Activated gamma-delta T cell treated with Interleukin-2 at 50 U/mL for 16 hours (primary cell): Measurements from ENCODE around the gene ZNRF3.
"Not testable (repeated sequence)": the region's sequence is repeated elsewhere in the genome, so short reads cannot be mapped to it uniquely, and the experiment has no call there.

Source experiments
- DNase-seq: peaks from one replicate; pipeline ENCODE4 v3.0.0-alpha.2; 2020

The ZNRF3 gene

DNA sequence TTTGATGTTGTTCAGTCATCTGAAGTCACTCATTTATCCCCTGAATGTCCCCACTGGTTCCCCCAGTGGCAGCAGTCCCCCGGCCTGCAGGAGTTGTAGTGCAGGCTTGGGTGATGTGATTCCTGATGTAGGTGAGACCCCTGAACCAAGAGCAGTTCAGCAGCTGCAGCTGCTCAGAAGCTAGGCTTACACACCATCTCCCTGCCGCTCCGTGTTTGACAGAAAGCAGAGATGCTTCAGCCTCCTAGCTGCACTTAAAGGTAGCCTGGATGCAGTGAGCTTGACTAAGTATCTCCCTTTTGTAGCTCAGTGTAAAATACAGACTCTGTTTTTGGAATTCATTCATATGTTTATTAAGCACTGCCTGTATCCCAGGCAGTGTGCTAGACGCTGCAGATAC lies 130.9 kb downstream of the ZNRF3 start:
- no peak for DNase-seq

DNA sequence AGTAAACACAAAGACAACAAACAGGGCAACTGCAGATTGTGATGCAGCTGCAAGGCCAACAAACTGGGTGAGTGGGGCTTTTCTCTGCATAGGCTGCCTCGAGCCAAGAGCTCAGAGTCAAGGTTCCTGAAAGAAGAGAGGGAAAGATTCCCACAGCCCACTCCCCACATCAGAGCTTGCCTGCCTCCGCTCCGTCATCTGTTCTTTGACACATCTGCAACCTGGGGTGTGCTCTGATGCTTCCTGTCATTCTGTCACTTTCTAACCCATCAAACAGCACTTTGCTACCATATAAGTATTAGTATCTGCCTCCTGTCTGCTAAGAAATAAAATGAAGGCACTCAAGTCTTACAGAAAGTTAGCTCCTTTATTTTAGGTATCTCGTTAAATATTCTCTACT lies 131.4 kb downstream of the ZNRF3 start:
- DNase-seq, result no peak

DNA sequence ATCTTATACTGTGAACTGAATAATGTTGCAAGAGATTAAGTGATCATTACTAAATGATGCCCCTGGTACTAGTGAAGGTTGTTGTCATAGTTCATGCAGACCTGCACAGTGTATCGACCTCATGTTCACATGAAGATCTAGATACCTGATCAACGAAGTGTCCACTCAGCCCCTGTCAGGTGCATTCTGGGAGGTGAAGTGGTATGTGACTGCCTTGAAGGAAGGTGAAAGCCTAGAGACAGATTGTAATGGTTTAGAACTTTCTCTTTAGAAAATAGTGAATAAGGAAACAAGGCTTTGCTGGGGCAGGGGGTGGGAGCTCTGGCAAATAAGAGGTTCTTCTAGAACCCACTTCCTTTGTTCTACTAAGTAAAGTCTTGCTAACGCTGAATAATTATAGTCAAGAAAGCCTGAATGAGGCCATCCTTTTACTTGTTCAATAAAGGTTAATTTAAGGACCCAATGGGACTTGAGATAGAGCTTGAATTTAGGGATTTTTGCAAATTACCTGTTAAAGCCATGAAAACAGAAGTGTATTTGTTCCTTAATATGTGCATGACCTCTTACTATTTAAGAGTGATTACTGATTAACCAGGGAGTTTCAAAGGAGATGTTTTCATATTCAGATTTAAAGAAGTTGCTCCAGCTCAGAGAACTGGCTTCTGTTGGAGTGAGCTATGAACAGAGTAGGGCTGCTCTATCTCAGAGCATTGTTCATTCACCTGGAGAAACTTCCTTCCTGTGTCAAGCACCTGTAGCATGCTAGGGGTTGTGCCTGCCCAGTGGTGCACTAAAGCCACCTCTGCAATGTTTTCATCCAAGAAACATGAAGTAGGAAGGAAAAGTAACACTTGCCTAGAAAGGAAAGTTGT lies 132.9 kb downstream of the ZNRF3 start:
- no peak for DNase-seq

DNA sequence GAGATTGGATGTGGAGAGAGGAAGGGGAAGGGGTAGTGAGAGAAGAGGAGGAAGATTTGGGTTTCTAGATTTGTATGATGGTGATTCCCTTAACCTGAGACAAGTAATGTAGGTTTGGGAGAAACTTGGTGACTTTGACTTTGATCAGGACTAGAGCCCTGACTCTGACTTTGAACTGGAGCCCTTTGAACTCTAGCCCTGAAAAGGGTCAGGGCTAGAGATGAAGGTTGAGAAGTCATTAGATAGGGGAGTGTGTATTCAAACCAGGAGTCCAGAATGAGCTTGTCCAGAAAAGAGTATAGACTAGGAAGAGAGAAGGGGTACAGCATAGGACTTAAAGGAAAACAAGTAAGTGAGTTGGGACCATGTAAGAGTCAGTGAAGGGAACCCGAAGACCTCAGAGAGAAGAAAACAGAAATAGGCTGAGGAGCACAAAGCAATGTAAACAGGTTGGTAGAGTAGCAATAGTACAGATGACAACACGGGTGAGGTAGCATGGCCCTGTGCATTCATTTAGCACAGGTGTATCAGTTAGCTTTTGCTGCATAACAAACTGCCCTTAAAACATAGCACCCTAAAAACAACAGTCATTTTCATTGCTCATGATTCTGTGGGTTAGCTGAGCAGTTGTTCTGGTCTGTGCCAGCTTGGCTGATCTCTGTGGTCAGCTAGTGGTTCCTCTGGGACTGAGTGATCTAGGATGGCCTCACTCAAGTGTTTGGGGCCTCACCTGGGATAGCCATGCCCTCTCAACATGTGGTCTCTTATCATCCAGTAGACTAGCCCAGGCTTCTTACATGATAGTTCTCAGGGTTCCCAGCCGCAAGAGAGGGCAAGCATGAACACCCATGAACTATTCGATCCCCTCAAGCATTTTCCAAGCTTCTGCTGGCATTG lies 135.2 kb downstream of the ZNRF3 start:
- no peak for DNase-seq

DNA sequence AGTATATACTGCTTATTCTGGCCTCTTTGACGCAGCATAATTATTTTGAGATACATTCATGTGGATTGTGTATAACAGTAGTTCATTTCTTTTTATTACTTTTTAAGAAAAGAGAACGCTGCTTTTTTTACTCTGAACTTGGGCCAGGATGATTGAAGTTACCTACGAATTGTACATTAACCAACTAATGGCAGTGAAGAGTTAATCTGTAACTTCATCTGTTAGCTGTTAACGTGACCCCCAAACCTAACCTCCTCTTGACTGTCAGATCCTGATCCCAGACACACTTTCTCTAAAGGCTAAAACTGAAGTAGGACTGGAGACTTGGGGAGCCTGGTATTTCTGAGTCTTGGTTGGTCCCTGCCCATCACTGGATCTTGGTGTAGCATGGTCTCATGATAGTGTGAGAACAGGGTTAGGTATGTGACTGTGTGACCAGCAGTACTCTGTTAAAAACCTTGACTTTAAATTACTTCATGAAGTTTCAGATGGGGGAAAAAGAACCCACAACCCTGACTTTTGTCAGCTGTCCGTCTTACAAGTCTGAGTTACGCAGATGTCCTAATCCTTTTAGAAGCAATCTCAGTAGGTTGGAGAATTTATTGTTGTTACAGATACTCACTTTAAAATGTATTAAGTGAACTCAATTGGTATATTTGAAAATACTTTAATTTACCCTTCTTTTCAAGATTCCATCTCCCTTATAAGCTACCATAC lies 138.9 kb downstream of the ZNRF3 start:
- DNase-seq, result no peak

DNA sequence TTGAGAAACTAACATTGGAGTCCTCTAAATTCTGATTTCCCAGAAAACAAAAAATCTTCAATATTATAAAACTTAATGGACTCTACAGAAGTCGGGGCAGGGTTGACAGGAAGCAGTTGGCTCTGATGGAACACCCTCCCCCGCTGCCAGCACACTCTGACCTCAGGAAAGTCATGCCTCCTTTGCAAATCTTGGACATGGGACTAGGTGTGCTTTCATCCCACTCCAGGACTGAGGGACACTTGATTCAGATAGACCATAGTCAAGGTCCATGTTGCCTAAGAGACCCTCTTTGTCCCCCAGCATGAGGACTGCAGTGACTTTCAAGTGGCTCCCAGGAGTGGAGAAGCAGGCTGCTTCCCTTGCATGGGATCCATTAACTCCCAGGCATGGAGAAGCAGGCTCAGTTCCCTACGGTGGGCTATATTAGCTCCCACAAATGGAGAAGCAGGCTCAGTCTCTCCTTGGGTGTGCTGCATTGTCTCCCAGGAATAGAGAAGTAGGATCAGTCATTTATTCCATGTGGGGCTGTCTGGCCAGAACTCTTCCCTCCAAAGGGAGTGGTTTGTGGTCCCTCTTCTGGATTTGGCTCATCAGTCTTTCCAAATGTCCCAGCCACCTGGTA lies 139.9 kb downstream of the ZNRF3 start:
- DNase-seq, result no peak

DNA sequence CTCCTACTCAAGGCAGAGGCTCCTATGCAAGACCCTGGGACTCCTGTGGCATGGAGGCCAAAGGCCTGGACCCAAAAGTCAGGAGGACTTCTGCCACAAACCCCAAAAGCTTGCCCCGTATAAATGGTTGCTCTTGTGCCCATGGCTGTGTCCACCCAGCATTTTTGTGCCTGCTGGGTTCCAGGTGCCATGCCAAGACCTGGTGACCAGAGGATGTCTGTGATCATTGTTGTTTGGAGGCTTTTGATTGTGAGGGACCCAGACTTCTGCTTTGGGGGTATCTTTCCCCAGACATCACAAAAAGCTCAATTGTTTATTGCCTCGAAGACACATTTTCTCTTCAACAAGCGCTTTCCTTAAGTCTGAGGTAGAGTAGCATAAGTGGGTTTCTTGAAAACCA lies 143.2 kb downstream of the ZNRF3 start:
- DNase-seq, result no peak

DNA sequence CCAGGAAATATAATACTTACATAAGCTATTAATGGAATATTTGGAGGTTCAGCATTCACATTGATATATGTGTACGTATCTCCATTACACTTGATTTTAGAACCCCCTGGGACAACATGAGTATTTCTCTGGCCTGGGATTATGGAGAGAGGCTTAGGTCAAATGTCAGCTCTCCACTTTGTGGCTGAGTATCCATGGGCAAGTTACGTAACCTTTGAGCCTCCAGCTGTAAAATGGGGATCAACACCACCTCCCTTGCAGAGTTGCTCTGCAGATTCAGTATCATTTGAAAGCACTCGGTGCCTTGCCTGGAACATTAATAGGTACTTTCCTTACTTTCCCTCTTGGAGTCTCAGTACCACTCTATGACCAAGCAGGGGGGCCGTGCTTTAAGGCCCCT lies 145.1 kb downstream of the ZNRF3 start:
- DNase-seq, result no peak

DNA sequence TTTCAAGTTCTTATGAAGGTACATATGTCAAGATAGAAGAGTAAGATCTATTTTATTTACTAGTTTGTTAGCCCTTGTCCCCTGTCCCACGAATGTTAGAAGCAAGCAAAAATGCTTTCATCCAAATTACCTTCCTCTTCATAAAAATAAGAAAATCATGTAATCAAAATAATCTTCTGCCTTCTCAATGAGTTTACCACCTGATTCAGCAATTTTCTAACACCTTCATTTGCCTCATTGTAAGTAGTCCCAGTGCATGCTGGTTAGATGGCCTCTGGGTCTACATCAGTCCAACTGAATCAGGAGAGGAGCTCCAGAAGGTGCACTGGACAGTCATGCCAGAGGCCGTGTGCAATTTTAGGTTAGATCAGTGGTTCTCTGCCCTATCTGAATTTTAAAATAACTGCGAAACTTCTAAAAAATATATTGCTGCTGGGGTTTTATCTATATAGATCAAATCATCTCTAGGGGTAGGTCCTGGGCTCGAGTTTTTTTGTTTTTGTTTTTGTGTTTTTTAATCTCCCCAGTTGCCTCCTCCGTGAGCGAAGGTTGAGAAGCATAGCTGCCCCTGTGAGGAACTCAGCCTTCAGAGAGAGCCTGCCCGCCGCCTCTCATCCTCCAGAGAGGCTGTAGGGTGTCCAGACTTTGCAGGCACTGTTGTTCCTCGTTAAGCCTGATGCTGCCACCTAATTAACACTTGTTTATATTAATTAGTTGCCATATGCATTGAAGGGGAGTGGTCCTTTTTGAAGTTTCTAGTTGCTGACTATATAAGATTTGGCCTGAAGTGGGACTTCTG lies 146.0 kb downstream of the ZNRF3 start:
- no peak for DNase-seq

DNA sequence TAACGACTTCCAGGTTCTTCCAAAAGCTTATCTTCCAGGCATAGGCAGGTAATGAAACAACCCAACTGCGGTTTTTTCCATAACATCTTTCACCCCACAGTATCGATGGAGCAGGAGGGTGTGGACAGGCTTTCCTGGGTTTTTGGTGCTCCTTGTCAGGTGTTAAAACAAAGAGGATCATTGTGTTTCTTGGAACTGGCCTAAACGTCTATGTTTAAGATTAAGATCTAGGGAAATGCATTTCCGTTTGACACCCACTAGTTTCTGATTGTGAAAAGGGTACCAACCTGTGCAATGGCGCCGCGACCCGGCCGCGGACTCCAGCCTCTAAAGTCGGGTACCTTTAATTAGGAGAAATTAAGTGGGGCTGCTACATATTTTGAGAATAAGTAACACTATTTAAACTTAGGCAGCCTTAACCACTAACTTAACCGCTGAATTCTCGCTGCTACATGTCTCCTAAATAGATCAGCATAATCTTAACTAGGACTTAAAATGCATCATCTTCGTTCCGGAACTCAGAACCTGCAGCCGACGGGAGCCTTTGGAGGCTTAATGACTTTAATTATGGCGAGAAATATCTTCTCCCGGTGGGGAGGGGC lies 146.7 kb downstream of the ZNRF3 start:
- DNase-seq, result no peak

DNA sequence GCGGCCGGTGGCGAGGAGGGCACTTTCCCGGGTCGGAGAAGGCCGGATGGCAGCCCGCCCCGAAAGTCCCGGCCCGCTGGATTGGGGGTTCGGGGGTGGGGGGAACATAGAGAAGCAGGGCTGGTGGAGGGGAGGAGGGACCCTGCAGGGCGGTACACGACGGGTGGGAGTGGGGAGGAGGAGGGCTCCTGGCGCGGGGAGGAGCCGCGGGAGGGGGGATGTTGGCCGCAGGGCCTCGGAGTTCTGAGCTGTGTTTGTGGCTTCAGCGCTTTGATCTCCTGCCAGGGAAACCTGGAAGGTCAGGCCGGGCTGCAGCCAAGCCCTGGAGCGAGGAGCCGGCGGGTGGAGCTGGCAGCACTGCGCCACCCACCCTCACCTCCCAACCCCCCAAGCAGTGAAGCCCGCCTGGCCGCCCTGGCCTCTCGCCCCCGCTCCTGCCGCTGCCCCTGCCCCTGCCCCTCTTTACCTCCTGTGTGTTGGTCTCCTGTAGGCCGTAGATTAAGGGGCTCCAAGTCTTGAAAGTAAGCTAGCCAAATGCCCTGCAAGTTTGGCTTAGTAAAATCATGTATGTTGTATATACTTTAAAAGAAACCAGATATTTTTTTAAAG lies 147.3 kb downstream of the ZNRF3 start:
- no peak for DNase-seq

DNA sequence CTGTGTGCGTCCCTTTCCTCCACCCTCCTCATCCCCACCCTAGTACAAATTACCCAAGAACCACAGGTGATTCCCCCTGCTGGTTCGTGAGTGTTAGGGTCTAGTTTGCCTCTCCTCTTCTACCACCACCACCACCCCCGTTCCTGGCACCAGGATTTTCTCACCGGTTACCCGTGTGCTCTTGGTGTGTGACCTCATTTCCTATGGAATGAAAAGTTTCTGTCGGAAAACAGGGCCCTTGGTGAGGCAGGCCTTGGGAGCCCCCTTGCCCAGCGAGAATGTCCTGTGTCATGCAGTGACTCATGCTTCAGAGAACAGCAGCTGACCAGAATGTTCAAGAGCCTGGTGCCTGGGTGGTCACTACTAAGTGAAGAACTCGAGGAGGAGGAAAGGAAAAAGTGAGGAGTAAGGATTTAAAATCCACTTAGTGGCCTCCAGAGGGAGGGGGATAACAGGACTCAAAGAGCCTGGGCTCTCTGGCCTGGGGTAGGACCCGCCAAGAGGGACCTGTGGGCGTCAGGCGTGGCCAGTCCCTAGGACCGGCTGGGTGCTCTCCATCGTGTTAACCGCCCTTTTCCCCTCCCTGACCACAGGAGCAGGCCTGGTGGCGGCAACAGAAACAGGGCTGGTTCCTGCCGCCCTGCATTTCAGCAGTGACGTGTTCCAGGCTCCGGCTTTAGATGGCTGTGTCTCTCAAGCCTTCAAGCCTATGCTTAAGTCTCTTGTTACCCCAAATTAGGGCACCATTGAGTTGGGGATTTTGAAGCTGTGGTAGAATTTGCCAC lies 148.0 kb downstream of the ZNRF3 start:
- DNase-seq, result no peak

DNA sequence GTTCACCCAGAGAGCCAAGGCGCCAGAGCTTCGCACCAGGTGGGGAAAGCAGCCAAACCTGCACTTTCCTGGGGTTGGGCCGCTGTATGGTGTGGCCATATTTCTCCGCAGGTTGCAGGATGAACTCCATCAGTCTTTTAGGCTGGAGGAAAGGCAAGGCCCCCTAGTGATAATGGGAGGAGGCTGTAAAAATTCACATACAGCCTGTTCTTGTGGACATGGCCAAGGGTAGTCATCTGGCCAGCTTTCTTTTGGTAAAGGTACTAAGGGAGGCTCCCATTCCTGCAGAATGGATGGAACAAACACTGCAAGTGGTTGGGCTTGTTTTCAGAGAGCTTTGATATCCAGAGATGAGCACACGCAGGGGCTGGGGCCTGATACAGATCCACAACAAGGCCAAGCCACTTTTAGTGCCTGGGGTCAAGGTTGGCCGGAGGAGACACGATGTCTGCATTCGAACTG lies 148.7 kb downstream of the ZNRF3 start:
- no peak for DNase-seq

DNA sequence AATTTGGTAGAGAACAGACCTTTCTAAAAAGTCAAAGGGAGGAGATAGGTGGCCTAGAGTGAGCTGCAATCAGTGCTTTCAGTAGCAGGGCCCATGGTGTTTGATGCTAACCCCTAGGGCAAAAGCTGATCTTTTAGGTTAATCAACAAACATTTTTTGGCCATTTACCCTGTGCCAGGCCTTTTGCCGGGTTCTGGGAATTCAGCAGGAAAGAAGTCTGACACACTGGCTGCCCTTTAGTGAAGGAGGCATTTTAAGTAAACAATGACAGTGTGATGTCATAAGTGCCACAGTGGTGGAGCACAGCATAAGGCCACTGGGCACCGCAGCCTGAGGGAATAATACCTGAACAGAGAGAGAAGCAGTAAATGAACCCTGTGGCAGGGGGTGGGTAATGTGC lies 149.2 kb downstream of the ZNRF3 start:
- no peak for DNase-seq

DNA sequence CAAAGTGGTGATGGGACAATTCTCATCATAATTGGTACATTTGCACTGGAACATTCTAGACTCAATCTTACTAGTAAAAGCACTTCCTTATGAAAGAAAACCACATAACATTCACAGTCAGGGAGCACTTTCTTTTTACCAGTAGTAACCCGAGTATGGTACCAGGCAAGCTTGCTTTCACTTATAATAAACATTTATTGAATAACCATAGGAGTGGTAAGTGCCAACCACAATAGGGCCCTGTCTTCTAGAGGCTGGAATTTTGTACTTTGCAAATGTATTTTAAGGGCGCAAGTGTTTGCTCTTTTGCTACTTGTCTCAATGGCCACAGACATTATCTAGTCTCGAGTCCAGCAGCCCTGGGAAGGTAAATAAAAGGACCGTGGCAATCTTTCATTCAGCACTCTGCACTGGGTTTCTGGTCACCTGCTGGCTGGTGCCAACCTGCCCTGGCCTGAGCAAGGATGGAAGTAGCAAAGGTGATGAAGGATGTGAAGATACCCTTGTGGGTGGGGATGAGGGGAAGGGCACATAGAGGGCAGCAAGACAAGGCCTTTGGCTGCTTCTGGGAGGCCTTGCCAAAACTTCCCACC lies 154.1 kb downstream of the ZNRF3 start:
- DNase-seq, result no peak

DNA sequence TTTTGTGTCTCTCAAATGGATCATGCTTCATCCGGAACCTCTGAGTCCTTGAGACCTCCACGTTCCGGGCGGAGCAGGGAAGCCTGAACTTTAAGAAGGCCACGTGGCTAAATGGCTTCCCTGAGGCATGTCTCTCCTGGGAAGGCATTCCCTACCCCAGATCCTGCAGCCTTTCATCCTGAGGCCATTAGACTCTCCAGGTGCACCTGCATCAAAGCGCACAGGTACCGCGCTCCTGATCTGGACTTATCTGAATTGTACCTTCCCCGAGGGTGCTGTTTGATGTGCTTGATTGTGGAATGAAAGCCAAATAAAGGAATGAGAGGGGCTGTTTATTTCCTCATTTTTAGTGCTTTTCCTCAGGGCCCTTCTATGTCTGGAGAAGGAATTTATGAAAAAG lies 155.8 kb downstream of the ZNRF3 start:
- no peak for DNase-seq

DNA sequence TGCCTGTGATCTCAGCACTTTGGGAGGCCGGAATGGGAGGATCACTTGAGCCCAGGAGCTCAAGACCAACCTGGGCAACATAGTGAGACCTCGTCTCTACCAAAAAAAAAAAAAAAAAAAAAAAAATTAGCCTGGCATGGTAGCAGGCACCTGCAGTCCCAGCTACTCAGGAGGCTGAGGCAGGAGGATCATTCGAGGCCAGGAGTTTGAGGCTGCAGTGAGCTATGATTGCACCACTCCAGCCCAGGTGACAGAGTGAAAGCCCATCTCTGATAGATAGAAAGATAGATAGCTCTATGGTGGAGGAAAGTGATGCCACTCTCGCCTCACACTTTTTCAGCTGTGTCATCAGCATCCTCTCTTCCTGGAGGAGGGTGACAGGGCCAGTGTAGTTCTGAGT lies 156.3 kb downstream of the ZNRF3 start:
- not testable (repeated sequence) for DNase-seq

DNA sequence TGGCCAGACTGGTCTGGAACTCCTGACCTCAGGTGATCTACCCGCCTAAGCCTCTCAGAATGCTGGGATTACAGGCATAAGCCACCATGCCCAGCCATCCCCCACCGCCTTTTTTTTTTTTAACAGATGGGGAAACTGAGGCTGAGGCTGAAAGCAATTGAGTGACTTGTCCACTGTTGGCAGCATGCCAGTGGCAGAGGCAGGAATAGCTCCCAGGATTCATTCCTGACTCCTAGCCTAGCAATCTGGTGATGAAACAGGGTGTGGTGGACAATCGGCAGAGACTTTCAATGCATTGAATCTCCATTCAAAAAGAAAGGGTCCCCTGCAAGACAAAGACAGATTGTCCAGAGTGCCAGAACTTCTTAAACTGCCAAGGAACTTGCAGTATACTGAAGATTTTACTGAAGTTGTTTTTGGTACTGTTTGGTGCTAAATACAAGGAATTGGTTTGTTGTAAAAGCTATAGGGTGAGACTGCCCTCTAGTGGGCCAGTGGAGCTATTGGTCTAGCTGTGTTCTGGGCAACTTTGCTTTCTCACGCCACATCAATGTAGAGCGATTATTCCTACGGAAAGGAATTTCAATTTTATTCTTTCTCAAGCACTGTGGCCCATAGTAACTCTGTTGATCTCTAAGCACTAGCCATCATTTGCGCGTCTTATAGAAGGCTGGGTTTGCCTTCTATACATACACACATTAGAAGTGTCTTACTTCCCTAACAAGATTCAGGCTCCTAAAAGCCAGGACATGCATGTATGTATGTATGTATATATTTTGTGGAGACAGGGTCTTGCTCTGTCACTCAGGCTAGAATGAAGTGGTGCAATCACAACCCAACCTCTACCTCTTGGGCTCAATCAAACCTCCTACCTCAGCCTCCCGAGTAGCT lies 157.3 kb downstream of the ZNRF3 start:
- peak; percentile 66 for DNase-seq

DNA sequence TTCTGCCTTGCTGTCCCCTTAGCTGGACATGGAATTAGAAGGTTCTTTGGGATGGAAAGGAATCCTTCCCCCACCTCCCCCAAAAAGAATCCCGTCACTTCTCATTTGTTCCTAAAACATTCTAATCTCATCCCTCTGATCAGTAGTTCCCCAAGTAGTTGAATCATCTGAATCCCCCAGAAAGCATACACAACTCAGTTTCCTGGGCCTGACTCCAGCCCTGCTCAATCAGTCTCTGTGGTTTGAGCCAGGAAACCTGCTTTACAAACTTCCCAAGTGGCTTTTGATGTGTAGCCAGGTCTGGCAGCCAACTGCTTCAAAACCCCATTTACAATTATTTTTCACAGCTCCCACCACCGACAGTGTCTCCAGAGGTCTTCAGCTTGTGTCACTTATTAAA lies 158.0 kb downstream of the ZNRF3 start:
- DNase-seq, result no peak
